GM10847 (cell line): ENCODE data around the gene INO80B.

Source experiments
- POLR2A ChIP-seq: IDR thresholded peaks from 2 replicates; pipeline ENCODE4 v1.6.1; 2011; ENCODE audit not compliant: insufficient read length; ENCODE audit errors: extremely low read depth

Gene INO80B

DNA sequence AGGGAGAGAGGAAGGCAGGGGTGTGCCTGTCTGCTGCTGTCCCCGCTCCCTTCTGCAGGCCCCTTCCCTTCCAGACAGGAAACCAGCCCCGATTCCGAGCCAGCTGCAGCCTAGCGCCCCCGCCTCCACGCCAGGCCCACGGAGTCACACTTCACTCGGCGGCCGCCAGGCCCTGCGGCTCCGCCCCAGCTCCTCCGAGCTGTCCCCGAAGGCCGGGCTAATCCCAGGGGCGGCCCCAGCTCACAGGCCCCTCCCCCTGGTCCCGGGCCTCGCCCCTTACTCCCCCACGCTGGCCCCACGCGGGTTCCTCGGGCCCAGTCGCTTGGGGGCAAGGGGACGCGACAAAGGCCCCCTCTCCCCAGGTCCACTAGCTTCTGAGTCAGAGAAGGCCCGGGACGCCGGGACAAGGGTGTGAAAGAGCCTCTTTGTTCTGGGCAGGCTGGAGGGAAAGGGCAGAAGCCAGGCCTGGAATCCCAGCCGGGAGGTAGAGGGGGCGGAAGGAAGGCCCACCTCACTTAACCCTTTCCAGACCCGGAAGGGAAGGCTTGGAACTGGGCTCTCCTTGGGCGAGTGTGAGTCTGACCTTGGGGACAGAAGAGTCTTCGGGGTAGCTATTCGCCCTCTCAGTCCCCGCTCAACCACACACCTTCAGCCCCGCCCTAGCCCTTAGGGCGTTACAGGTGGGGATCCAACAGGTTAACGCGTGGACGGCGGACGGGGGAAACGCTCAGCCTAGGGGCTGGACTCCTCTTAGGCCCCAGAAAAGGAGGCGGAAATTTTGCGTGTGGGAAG lies 14.3 kb upstream of the INO80B start:
- no peak for TF ChIP-seq POLR2A

DNA sequence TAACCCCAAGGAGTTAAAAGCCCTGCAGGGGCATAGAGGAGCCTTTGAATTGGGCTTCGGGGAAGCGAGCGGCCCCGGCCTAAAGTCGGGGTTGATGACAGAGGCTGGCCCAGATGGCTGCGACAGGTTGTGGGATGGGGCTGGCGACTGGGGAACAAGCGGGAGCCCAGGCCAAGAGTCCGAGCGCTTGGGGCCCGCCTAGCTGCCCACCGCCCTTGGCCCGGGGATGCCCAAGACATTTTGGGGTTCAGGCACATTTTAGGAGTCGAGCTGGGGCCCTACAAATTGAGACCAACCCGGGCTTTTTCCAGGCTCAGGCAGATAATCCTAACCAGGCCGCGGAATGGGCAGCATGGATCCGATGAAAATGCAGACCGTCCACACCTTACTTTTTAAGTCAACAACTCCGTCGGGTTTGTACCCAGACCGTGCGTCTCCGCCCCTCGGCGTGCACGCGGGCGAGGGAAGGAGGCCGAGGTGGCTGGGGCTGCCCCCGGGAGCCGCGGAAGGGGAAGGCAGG lies 13.7 kb upstream of the INO80B start:
- TF ChIP-seq POLR2A = no peak

DNA sequence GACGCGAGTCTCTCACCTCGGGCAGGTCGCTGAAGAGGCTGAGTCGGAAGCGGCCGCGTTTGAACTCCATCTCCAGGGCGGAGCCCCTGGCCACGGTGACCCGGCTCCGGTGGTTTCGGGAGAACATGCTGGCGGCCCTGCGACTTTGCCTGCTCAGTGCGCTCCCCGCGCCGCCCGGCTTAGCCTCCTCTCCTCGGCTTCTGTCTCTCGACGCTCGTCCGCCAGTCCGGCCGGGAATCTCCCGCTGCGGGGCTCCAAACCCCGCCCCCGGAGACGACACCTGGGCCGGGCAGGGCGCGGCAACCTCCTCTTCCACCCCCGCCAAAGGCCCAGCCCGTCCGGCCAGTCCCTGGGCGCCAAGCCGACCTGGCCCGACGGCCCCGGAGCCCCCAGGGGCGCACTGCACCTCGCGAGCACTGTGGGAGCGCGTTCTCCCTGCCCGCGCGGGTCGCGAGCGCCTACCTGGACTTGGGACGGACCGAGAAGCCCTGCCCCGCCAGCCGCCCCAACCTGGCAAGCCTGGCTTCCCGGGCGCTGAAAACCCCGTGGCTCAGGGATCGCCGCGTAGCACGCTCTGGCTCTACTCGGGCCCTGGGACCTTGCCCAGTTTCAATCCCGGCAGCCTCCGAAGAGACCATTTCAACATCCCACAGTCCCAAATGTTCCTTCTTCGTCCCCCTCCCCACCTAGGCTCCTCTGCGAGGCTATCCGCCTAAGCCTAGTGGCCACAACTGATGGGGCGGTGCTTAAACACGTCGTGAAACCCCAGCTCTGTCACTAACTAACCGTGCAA lies 13.0 kb upstream of the INO80B start, which contains the start of gene RTKN:
Gene RTKN, minus strand, starts transcription at position 248 of the 793 bp plus-strand sequence. Its CDS starts 121 bp downstream, at position 127.
- peak; percentile 2 for TF ChIP-seq POLR2A

DNA sequence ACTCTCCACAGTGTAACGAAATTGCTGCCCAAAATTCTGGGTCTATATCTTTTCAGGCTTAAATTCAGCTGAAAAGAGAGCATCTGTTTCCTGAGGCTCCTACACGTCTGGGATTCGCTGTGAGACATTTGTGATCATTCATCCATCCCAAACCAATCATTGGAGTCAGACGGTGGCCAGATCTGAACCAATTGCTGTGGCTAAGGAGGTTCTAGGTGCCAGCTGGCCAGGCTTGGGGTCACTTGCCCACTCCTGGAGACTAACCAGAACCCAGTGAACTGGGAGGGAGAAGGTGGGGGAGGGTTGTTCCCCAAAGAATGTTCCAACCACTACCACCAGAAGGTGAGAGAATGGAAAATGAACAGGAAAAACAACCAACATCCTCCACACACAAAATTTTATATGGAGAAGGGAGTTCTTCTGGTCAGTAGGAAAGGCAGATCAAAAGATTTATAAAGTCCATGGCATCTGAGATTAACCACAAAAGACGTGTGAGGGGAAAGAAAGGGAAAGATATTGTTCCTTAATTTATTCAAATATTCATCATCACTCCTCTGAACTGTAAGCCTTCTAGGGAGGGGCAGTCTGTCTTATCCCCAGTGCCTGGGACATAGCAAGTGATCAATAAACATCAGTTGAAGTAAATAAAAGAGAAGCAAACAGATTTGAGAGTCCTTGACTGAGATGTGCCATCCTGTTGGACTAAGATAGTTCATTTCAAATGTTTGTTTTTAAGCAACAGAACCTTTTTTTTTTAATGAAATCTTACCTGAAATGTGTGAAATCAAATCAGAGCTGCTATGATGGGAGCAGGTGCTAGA lies 10.2 kb upstream of the INO80B start:
- no peak for TF ChIP-seq POLR2A

DNA sequence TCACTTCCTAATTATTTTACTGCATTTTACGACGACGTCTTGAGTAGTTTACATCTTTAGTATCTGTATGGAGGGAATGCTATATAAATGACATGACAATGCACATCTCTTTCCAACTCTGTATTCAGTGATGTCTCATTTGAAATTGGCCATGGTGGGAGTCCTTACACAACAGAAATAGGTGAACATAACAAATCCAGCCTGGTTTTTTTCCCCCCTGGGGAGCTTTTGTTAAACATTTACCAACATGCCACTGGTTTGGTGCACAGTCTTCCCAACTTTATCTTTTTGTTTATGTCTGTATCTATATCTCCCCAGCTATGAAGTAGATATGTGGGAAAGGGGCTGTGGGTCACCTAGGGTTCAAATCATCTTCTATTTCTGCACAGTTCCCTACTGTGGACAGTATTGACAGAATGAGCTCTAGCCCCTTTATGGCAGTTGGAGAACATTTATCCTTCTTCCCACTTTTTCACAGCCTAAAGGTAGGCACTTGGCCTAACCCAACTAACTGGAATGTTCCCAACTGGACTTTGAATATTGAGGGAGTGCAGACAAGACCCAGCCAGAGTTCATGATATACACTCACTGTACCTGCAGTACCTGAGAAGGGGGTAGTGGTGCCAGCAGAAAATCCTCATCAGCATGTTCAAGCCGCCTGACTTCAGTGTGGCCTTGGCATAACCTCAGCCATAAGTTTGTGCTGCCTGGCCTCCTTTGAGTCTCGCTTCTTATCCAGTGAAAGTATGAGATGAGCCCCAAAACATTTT lies 7.5 kb upstream of the INO80B start:
- no peak for TF ChIP-seq POLR2A

DNA sequence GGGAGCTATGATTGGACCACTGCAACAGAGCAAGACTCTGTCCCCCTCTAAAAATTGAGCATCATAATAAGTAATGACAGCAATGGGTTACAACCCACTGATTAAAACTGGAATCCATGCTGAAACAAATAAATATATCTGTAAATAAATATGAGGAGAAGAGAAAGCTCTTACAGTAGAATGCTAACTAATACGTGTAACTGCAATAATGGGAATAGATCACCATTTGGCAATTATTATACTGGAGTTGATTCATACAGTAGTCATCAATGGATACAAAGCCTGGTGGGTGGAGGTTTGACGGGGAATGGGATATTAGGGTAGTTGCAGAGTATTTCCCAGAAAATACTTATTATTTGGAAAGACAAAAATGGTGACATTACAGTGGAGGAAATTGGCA lies 6.1 kb upstream of the INO80B start:
- TF ChIP-seq POLR2A = no peak

DNA sequence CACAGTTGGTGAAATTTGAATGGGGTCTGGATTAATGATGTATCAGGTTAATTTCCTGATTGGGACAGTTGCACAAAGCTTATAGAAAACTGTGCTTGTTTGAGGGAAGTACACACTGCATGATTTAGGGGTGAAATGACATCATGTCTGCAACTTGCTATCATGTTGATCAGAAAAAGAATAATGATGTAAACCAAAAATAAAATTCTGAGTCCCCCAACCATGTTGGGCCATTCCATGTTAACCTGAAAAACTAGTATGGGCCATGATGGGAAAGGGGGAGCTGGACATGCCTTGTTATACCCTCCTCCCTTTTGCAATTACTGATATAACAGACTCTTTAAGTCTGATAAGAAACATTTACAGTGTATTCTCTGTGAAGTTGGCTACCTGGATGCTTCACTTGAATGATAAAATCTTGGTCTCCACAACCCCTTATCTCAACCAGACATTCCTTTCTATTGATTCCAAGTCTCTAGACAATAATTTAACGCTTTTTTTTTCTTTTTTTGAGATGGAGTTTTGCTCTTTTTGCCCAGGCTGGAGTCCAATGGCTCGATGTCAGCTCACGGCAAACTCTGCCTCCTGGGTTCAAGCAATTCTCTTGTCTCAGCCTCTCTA lies 4.2 kb upstream of the INO80B start:
- TF ChIP-seq POLR2A = no peak

DNA sequence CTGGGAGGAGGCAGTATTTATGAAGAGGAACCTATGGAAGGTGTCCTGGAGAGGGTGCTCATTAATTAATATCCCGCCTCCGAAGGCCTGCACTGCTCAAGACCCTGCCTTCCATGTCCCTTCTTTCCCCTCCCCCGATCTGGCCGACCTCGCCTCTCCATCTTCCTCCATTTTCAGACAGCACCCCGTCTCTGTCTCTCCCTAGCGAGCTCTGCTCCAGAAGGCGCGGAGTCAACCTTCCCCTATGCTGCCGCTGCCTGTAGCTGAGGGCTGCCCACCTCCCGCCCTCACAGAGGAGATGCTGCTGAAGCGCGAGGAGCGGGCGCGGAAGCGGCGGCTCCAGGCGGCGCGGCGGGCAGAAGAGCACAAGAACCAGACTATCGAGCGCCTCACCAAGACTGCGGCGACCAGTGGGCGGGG lies 2.3 kb downstream of the INO80B start:
- peak; percentile 40 for TF ChIP-seq POLR2A

DNA sequence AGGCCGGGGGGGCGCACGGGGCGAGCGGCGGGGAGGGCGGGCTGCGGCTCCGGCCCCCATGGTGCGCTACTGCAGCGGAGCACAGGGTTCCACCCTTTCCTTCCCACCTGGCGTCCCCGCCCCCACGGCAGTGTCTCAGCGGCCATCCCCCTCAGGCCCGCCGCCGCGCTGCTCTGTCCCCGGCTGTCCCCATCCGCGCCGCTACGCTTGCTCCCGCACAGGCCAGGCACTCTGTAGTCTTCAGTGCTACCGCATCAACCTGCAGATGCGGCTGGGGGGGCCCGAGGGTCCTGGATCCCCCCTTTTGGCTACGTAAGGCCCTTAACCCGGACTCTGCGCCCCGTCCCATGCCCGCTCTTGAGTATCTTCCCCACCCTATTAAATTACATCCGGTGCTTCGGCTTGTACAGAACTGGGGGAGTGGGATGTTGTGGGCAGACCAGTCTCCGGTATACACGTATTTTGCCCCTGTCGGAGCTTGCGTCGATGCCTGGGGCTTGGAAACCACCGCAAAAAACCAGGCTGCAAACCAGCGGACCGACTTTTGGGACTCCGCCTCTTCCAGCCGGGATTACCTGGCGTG lies 2.8 kb downstream of the INO80B start:
- TF ChIP-seq POLR2A = peak; percentile 41

DNA sequence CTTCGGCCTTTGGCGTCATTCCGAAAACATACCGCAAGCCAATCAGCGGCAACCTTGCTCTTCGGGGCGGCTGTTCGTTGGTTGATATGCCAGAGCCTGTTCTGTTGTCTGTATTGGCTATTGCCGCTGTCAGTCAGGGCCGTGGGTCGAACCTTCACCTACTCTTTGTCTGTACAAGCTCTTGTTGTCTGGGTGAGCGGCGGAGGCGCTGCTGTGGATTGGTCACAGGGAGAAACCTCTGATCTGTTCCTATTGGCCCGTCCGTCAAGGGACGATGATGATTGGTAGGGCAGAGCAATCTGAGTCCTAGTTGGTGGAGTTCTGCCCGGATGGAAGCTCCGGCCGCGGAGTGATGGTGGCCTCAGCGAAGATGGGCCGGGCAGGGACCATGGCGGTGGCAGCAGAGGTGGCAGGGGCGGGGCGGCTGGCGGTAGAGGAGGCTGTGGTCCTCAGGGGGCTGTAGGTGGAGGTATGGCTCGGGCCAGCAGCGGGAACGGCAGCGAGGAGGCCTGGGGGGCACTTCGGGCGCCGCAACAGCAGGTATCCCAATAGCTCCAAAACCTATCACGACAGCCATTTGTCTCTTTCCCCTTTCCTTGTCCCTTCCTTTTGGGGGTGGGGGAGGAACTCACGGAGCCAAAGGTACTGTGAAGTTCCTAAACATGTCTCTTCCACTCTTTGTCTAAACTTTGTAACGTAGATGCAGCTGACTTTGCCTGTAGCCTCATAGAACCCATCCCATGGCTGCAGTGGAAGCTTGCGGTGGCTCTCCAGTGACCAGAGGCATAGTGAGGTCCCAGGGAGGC lies 3.4 kb downstream of the INO80B start, which contains the start of gene WBP1:
Gene WBP1, plus strand, starts transcription at position 307 of the 806 bp plus-strand sequence. Its CDS starts 165 bp downstream, at position 472.
- peak; percentile 40 for TF ChIP-seq POLR2A

DNA sequence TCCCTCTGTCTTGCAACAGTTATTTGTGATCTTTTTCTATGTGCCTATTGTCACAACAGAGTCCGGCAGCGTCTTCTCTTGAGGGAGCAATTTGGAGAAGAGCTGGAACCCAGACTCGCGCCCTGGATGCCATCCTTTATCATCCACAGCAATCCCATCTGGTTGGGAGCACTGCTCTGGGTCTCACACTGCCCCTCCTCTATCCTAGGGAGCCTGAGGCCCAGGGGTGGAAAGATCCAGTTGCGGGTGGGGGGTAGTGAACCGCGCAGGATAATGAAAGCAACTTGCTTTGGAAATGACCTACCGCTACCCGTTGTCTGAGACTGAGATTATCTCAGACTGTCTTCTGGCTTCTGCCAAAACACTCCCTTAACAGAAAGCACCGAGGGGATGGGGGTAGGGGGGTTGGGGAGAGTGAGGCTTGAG lies 4.1 kb downstream of the INO80B start:
- TF ChIP-seq POLR2A = no peak

DNA sequence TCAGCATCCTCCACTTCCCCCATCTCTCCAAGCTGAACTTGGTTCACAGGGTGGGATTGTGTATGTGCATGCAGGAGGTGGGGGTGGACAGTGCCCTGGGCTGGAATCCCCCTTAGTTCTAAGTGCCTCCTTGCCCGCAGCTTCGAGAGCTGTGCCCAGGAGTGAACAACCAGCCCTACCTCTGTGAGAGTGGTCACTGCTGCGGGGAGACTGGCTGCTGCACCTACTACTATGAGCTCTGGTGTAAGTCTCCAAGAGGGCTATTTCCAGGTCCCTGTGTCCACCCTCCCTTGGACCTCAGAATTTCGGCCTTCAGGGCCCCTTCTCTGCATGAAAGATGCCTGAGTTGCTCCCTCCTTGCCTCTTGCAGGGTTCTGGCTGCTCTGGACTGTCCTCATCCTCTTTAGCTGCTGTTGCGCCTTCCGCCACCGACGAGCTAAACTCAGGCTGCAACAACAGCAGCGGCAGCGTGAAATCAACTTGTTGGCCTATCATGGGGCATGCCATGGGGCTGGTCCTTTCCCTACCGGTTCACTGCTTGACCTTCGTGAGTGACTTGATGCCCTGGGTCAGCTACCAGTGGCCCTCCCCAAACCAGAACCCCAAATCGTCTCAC lies 4.7 kb downstream of the INO80B start:
- peak; percentile 5 for TF ChIP-seq POLR2A
